HG03575 (cell line): ENCODE results near the gene GRM8.

ENCODE experiments used
- ATAC-seq: cut with Tn5 transposase; IDR thresholded peaks from one replicate; pipeline ENCODE4 v1.9.1; 2021; ENCODE audit not compliant: unreplicated experiment, insufficient number of reproducible peaks, low FRiP score; ENCODE audit errors: extremely low read depth

GRM8 gene

GRCh38 chr7:126529833-126530232 is 722.9 kb downstream of the GRM8 start:
- no peak for ATAC-seq

GRCh38 chr7:126529254-126529653 is 723.5 kb downstream of the GRM8 start:
- no peak for ATAC-seq

- ATAC-seq: no peak
Observed at GRCh38 chr7:126525906-126526305, 726.8 kb downstream of the GRM8 start.

GRCh38 chr7:126524967-126525366 is 727.8 kb downstream of the GRM8 start:
- ATAC-seq: no peak

GRCh38 chr7:126511046-126511445 is 741.7 kb downstream of the GRM8 start:
- no peak for ATAC-seq

- ATAC-seq: no peak
Observed at GRCh38 chr7:126501617-126502016, 751.1 kb downstream of the GRM8 start.

GRCh38 chr7:126499481-126499880 is 753.3 kb downstream of the GRM8 start:
- no peak for ATAC-seq

GRCh38 chr7:126495733-126496132 is 757.0 kb downstream of the GRM8 start:
- ATAC-seq: no peak

- no peak for ATAC-seq
Observed at GRCh38 chr7:126495001-126495400, 757.7 kb downstream of the GRM8 start.

- ATAC-seq: no peak
Observed at GRCh38 chr7:126493801-126494200, 758.9 kb downstream of the GRM8 start.

- ATAC-seq: no peak
Observed at GRCh38 chr7:126489874-126490273, 762.9 kb downstream of the GRM8 start.

- ATAC-seq: no peak
Observed at GRCh38 chr7:126487728-126488442, 764.9 kb downstream of the GRM8 start.

GRCh38 chr7:126486806-126487205 is 765.9 kb downstream of the GRM8 start:
- no peak for ATAC-seq

- ATAC-seq: no peak
Observed at GRCh38 chr7:126485791-126486190, 767.0 kb downstream of the GRM8 start.

GRCh38 chr7:126483972-126484371 is 768.8 kb downstream of the GRM8 start:
- ATAC-seq: no peak

GRCh38 chr7:126472825-126473224 is 779.9 kb downstream of the GRM8 start:
- ATAC-seq: no peak

GRCh38 chr7:126462405-126462804 is 790.3 kb downstream of the GRM8 start:
- no peak for ATAC-seq

- no peak for ATAC-seq
Observed at GRCh38 chr7:126460664-126461063, 792.1 kb downstream of the GRM8 start.

GRCh38 chr7:126453104-126453503 is 799.6 kb downstream of the GRM8 start:
- no peak for ATAC-seq

- ATAC-seq: peak; percentile 92
Observed at GRCh38 chr7:126450269-126450671, 802.5 kb downstream of the GRM8 start.

GRCh38 chr7:126449611-126450268 is 803.0 kb downstream of the GRM8 start:
- ATAC-seq: no peak
